Frontal cortex (tissue), 4 donors: ENCODE data around the gene STK26. TPM values are rescaled to one million over a fixed set of nuclear protein-coding genes. Genes with fewer than 3 reads are reported as not detected.
A peak's percentile ranks its signal among the peaks of the same experiment; 100 is the strongest.
"Not testable (repeated sequence)": the region's sequence is repeated elsewhere in the genome, so short reads cannot be mapped to it uniquely, and the experiment has no call there.

Experiments used
- DNase-seq, 2 donors: peaks; one replicate each; pipeline ENCODE4 v3.0.0; 2012; ENCODE audit warnings: low spot score in 2 of 2
- FAIRE-seq: peaks from 2 replicates; lab custom pipeline; 2012; peaks lifted over from hg19 to GRCh38; lab: Jason Lieb, UNC
- total RNA-seq: library from RNA; depleted of rRNA; stranded (reverse); fragments of >200 nt; gene quantifications from one replicate; pipeline ENCODE4 v1.2.3, GENCODE V29; 2014
- donor health status: control.
- donor health status: control.
- donor health status: control.

STK26 gene
- 0.82 TPM for total RNA-seq

- FAIRE-seq: no peak
- peak in 1 of 2 donors; percentile 39 for DNase-seq
Observed at GRCh38 chrX:132022967-132023895, at the start of gene STK26. Gene STK26, plus strand, starts transcription at chrX:132023302. Its CDS starts 316 bp downstream, at chrX:132023618.

- DNase-seq (no peak), FAIRE-seq (no peak)
Observed at GRCh38 chrX:131975851-131976250, 47.3 kb upstream of the STK26 start.

- FAIRE-seq: no peak
- no peak for DNase-seq
Observed at GRCh38 chrX:131977619-131978018, 45.5 kb upstream of the STK26 start.

- FAIRE-seq: no peak
- DNase-seq: no peak
Observed at GRCh38 chrX:131979116-131979515, 44.0 kb upstream of the STK26 start.

GRCh38 chrX:131985526-131986049, 37.5 kb upstream of the STK26 start:
- FAIRE-seq: no peak
- DNase-seq: no peak

- DNase-seq: no peak
- FAIRE-seq: no peak
Observed at GRCh38 chrX:131987252-131987651, 35.9 kb upstream of the STK26 start.

- DNase-seq: no peak
- no peak for FAIRE-seq
Observed at GRCh38 chrX:131988236-131988635, 34.9 kb upstream of the STK26 start.

GRCh38 chrX:132001127-132001526, 22.0 kb upstream of the STK26 start:
- FAIRE-seq (no peak), DNase-seq (no peak)

GRCh38 chrX:132004728-132005127, 18.4 kb upstream of the STK26 start:
- no peak for DNase-seq
- FAIRE-seq: no peak

GRCh38 chrX:132009350-132009749, 13.8 kb upstream of the STK26 start:
- DNase-seq (no peak), FAIRE-seq (no peak)

GRCh38 chrX:132010213-132010612, 12.9 kb upstream of the STK26 start:
- FAIRE-seq, DNase-seq: not testable (repeated sequence)

- no peak for FAIRE-seq
- DNase-seq: no peak
Observed at GRCh38 chrX:132015875-132016274, 7.2 kb upstream of the STK26 start.

GRCh38 chrX:132016628-132017430, 6.3 kb upstream of the STK26 start:
- DNase-seq (no peak), FAIRE-seq (no peak)

GRCh38 chrX:132017431-132018185, 5.5 kb upstream of the STK26 start:
- FAIRE-seq (no peak), DNase-seq (no peak)

GRCh38 chrX:132022198-132022966, 720 bp upstream of the STK26 start:
- FAIRE-seq (no peak), DNase-seq (no peak)

- no peak for DNase-seq
Observed at GRCh38 chrX:132023896-132024386, 839 bp downstream of the STK26 start.

GRCh38 chrX:132025041-132025440, 1.9 kb downstream of the STK26 start:
- DNase-seq (no peak), FAIRE-seq (no peak)

More at GRCh38 chrX:132023896-132024386, 839 bp downstream of the STK26 start:
- FAIRE-seq: no peak

- no peak for DNase-seq
- FAIRE-seq: no peak
Observed at GRCh38 chrX:132030264-132030663, 7.2 kb downstream of the STK26 start.

- no peak for FAIRE-seq
- DNase-seq: no peak
Observed at GRCh38 chrX:132031867-132032266, 8.8 kb downstream of the STK26 start.
